HepG2 (cell line): Measurements from ENCODE around the gene MRPL27. TPM values are rescaled to one million over a fixed set of nuclear protein-coding genes. Genes with fewer than 3 reads are reported as not detected.

ENCODE experiments used
- ATM ChIP-seq: fragments of 450-650 bp; IDR thresholded peaks from 2 replicates; pipeline ENCODE4 v1.7.1; 2017; ENCODE audit warnings: mild to moderate bottlenecking, borderline replicate concordance
- BRCA1 ChIP-seq: sonication (generic); formaldehyde crosslinking; IDR thresholded peaks from 2 replicates; pipeline ENCODE4 v1.4.0; 2020; ENCODE audit warnings: missing genetic modification reagents
- CHCHD3 ChIP-seq: sonication (generic); formaldehyde crosslinking; IDR thresholded peaks from 2 replicates; pipeline ENCODE4 v1.8.0; 2022; ENCODE audit warnings: mild to moderate bottlenecking, missing genetic modification reagents, moderate library complexity
- DR1 ChIP-seq: sonication (generic); formaldehyde crosslinking; IDR thresholded peaks from 2 replicates; pipeline ENCODE4 v1.8.0; 2021; ENCODE audit warnings: mild to moderate bottlenecking, missing genetic modification reagents, inconsistent platforms
- ELF4 ChIP-seq: sonication (generic); formaldehyde crosslinking; IDR thresholded peaks from 2 replicates; pipeline ENCODE4 v1.5.0; 2020; ENCODE audit warnings: missing genetic modification reagents, mild to moderate bottlenecking, moderate library complexity, borderline replicate concordance
- FOXO1 ChIP-seq: sonication (generic); formaldehyde crosslinking; IDR thresholded peaks from 2 replicates; pipeline ENCODE4 v1.4.0; 2020; ENCODE audit warnings: missing genetic modification reagents
- GLI4 ChIP-seq: sonication (generic); formaldehyde crosslinking; IDR thresholded peaks from 2 replicates; pipeline ENCODE4 v1.5.1; 2020; ENCODE audit warnings: missing genetic modification reagents, mild to moderate bottlenecking, moderate library complexity, borderline replicate concordance
- HNRNPH1 ChIP-seq: fragments of 200-400 bp; formaldehyde crosslinking; optimal IDR thresholded peaks from 2 replicates; pipeline ENCODE3; 2017; ENCODE audit warnings: mild to moderate bottlenecking, low read depth, low read length
- HOXD1 ChIP-seq: sonication (generic); formaldehyde crosslinking; IDR thresholded peaks from 2 replicates; pipeline ENCODE4 v1.5.0; 2020; ENCODE audit warnings: missing genetic modification reagents
- KDM2A ChIP-seq: sonication (generic); formaldehyde crosslinking; IDR thresholded peaks from 2 replicates; pipeline ENCODE4 v1.4.0; 2020; ENCODE audit warnings: low read depth, missing genetic modification reagents, borderline replicate concordance
- NR2C2 ChIP-seq: sonication (generic); formaldehyde crosslinking; IDR thresholded peaks from 2 replicates; pipeline ENCODE4 v1.4.0; 2020; ENCODE audit warnings: missing genetic modification reagents, mild to moderate bottlenecking, moderate library complexity, borderline replicate concordance
- PAX8 ChIP-seq: sonication (generic); formaldehyde crosslinking; IDR thresholded peaks from 2 replicates; pipeline ENCODE4 v1.8.0; 2022; ENCODE audit warnings: mild to moderate bottlenecking, missing genetic modification reagents, borderline replicate concordance
- POLR2G ChIP-seq: fragments of 200-400 bp; formaldehyde crosslinking; IDR thresholded peaks from 2 replicates; pipeline ENCODE4 v1.6.1; 2018; ENCODE audit warnings: mild to moderate bottlenecking, low read depth, low read length, moderate library complexity
- RFXANK ChIP-seq: IDR thresholded peaks from 2 replicates; pipeline ENCODE4 v1.6.1; 2016
- SKIL ChIP-seq: sonication (generic); formaldehyde crosslinking; IDR thresholded peaks from 2 replicates; pipeline ENCODE4 v1.8.0; 2022; ENCODE audit warnings: missing genetic modification reagents, mild to moderate bottlenecking, moderate library complexity, borderline replicate concordance
- TARDBP ChIP-seq: sonication (generic); formaldehyde crosslinking; IDR thresholded peaks from 2 replicates; pipeline ENCODE4 v1.8.0; 2022; ENCODE audit warnings: mild to moderate bottlenecking, missing genetic modification reagents
- ZFP41 ChIP-seq: sonication (generic); formaldehyde crosslinking; IDR thresholded peaks from 2 replicates; pipeline ENCODE4 v1.4.0; 2020; ENCODE audit warnings: mild to moderate bottlenecking, missing genetic modification reagents, borderline replicate concordance
- ZFX ChIP-seq: sonication (generic); formaldehyde crosslinking; IDR thresholded peaks from 2 replicates; pipeline ENCODE4 v1.4.0; 2020; ENCODE audit warnings: mild to moderate bottlenecking, low read depth, missing genetic modification reagents, moderate library complexity
- ZIK1 ChIP-seq: sonication (generic); formaldehyde crosslinking; IDR thresholded peaks from 2 replicates; pipeline ENCODE4 v1.5.0; 2020; ENCODE audit warnings: mild to moderate bottlenecking, low read depth, missing genetic modification reagents, borderline replicate concordance
- ZNF17 ChIP-seq: sonication (generic); formaldehyde crosslinking; IDR thresholded peaks from 2 replicates; pipeline ENCODE4 v1.5.0; 2020; ENCODE audit warnings: mild to moderate bottlenecking, missing genetic modification reagents
- ZNF614 ChIP-seq: IDR thresholded peaks from 2 replicates; pipeline ENCODE4 v1.6.1; 2018; ENCODE audit warnings: missing biosample characterization, missing genetic modification reagents, inconsistent platforms, borderline replicate concordance
- ZNF746 ChIP-seq: sonication (generic); formaldehyde crosslinking; IDR thresholded peaks from 2 replicates; pipeline ENCODE4 v1.8.0; 2022; ENCODE audit warnings: mild to moderate bottlenecking, missing genetic modification reagents
- ZSCAN20 ChIP-seq: sonication (generic); formaldehyde crosslinking; IDR thresholded peaks from 2 replicates; pipeline ENCODE4 v1.4.0; 2020; ENCODE audit warnings: missing genetic modification reagents, mild to moderate bottlenecking, borderline replicate concordance
- polyA plus RNA-seq, 8 experiments: library from polyadenylated mRNA; depleted of rRNA in 3 of 8; stranded (reverse) in 7 of 8; unstranded in 1 of 8; fragments of >200 nt; fragmentation: Illumina TruSeq in 4 of 8; extraction: Trizol in 4 of 8; gene quantifications; 2 replicates each; pipeline versions ENCODE4 v1.2.1 to v1.2.3, GENCODE V29; 2011 to 2016; ENCODE audit warnings: low read depth in 4 of 8, missing spikeins in 1 of 8, mixed read lengths in 1 of 8; ENCODE audit not compliant: insufficient read depth in 1 of 8
- total RNA-seq, 5 experiments: library from RNA; depleted of rRNA; stranded (reverse); fragments of >200 nt; fragmentation: Illumina TruSeq; extraction: Trizol; gene quantifications; 2 replicates each; pipeline ENCODE4 v1.2.3, GENCODE V29; 2016; ENCODE audit warnings: low read depth in 1 of 5
- TF ChIP-seq, protein P1 (sequence below): sonication (generic); formaldehyde crosslinking; IDR thresholded peaks from 2 replicates; pipeline ENCODE4 v1.5.1; 2020; ENCODE audit warnings: mild to moderate bottlenecking, missing genetic modification reagents, moderate library complexity

MRPL27 gene
- total and polyA plus RNA-seq, 2 of the 13 experiments (the other 11 are each of a cell fraction or from before 2014, with no cell fraction given): 137 to 217 TPM

GRCh38 chr17:50361561-50362480 lies 11.2 kb downstream of the MRPL27 start (continued):
- TF ChIP-seq RFXANK (no peak), HNRNPH1 (no peak), SKIL (CRISPR knock-in tag) (no peak), DR1 (no peak), ZIK1 (CRISPR knock-in tag) (no peak), BRCA1 (no peak), ZNF17 (CRISPR knock-in tag) (no peak), KDM2A (CRISPR knock-in tag) (peak; percentile 83), ELF4 (CRISPR knock-in tag) (no peak), ATM (no peak), ZFP41 (CRISPR knock-in tag) (0 out of 2 replicates have a peak, but pooled peaks have one; percentile 19), ZSCAN20 (CRISPR knock-in tag) (no peak), ZNF746 (no peak; the same call in 1 of the 2 replicates), NR2C2 (CRISPR knock-in tag) (0 out of 2 replicates have a peak, but pooled peaks have one; percentile 21), CHCHD3 (CRISPR knock-in tag) (no peak), ZNF614 (0 out of 2 replicates have a peak, but pooled peaks have one; percentile 40), TARDBP (no peak), FOXO1 (CRISPR knock-in tag) (peak; percentile 61; the same call in 1 of the 2 replicates), POLR2G (peak; percentile 46), ZFX (0 out of 2 replicates have a peak, but pooled peaks have one; percentile 9), PAX8 (no peak), GLI4 (no peak), HOXD1 (CRISPR knock-in tag) (no peak)
- TF ChIP-seq, protein P1, sequence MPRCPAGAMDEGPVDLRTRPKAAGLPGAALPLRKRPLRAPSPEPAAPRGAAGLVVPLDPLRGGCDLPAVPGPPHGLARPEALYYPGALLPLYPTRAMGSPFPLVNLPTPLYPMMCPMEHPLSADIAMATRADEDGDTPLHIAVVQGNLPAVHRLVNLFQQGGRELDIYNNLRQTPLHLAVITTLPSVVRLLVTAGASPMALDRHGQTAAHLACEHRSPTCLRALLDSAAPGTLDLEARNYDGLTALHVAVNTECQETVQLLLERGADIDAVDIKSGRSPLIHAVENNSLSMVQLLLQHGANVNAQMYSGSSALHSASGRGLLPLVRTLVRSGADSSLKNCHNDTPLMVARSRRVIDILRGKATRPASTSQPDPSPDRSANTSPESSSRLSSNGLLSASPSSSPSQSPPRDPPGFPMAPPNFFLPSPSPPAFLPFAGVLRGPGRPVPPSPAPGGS (CRISPR knock-in tag): 0 out of 2 replicates have a peak, but pooled peaks have one; percentile 66
